HepG2 (cell line): ENCODE results near the gene NOP9. TPM values are rescaled to one million over a fixed set of nuclear protein-coding genes. Genes with fewer than 3 reads are reported as not detected.

Experiments
- CHD4 ChIP-seq: fragments of 200-600 bp; sonication (generic); IDR thresholded peaks from 2 replicates; pipeline ENCODE4 v1.7.0; 2017; ENCODE audit warnings: mild to moderate bottlenecking, low read length, borderline replicate concordance
- MAFF ChIP-seq: IDR thresholded peaks from 2 replicates; pipeline ENCODE4 v1.6.1; 2011; ENCODE audit warnings: low read depth, low read length, improper control_type of control experiment
- MXI1 ChIP-seq: IDR thresholded peaks from 3 replicates; pipeline ENCODE4 v1.6.1; 2012; ENCODE audit warnings: low read depth, low read length, inconsistent platforms, borderline replicate concordance
- MYC ChIP-seq: sonication (generic); formaldehyde crosslinking; IDR thresholded peaks from 2 replicates; pipeline ENCODE4 v1.9.0; 2021; ENCODE audit warnings: missing genetic modification reagents, borderline replicate concordance
- RNF219 ChIP-seq: sonication (generic); formaldehyde crosslinking; IDR thresholded peaks from 2 replicates; pipeline ENCODE4 v1.5.0; 2020; ENCODE audit warnings: mild to moderate bottlenecking, missing genetic modification reagents
- SP5 ChIP-seq: IDR thresholded peaks from 2 replicates; pipeline ENCODE4 v1.6.1; 2016; ENCODE audit warnings: low read depth, borderline replicate concordance
- SPEN ChIP-seq: sonication (generic); formaldehyde crosslinking; IDR thresholded peaks from 2 replicates; pipeline ENCODE4 v1.5.1; 2020; ENCODE audit warnings: low read depth, mild to moderate bottlenecking, missing genetic modification reagents
- THYN1 ChIP-seq: sonication (generic); formaldehyde crosslinking; IDR thresholded peaks from 2 replicates; pipeline ENCODE4 v1.8.1; 2023; ENCODE audit warnings: low read depth, mild to moderate bottlenecking, moderate library complexity, missing genetic modification reagents, borderline replicate concordance
- TSC22D2 ChIP-seq: sonication (generic); formaldehyde crosslinking; IDR thresholded peaks from 2 replicates; pipeline ENCODE4 v1.5.1; 2020; ENCODE audit warnings: missing genetic modification reagents, mild to moderate bottlenecking, borderline replicate concordance
- ZNF17 ChIP-seq: sonication (generic); formaldehyde crosslinking; IDR thresholded peaks from 2 replicates; pipeline ENCODE4 v1.5.0; 2020; ENCODE audit warnings: mild to moderate bottlenecking, missing genetic modification reagents
- ZNF205 ChIP-seq: IDR thresholded peaks from 2 replicates; pipeline ENCODE4 v1.6.1; 2018; ENCODE audit warnings: missing biosample characterization, missing genetic modification reagents
- ZNF234 ChIP-seq: sonication (generic); formaldehyde crosslinking; conservative IDR thresholded peaks from 2 replicates; pipeline ENCODE4 v1.5.1; 2020; ENCODE audit warnings: mild to moderate bottlenecking, missing genetic modification reagents
- ZNF510 ChIP-seq: sonication (generic); formaldehyde crosslinking; IDR thresholded peaks from 2 replicates; pipeline ENCODE4 v1.4.0; 2020; ENCODE audit warnings: low read depth, mild to moderate bottlenecking, missing genetic modification reagents
- ZNF672 ChIP-seq: sonication (generic); formaldehyde crosslinking; IDR thresholded peaks from 2 replicates; pipeline ENCODE4 v1.8.1; 2022; ENCODE audit warnings: missing genetic modification reagents
- ZNF816 ChIP-seq: sonication (generic); formaldehyde crosslinking; IDR thresholded peaks from 2 replicates; pipeline ENCODE4 v1.8.0; 2022; ENCODE audit warnings: missing genetic modification reagents, mild to moderate bottlenecking, borderline replicate concordance
- ZSCAN29 ChIP-seq: sonication (generic); formaldehyde crosslinking; conservative IDR thresholded peaks from 2 replicates; pipeline ENCODE4 v1.4.0; 2020; ENCODE audit warnings: mild to moderate bottlenecking, missing genetic modification reagents
- polyA plus RNA-seq, 8 experiments: library from polyadenylated mRNA; depleted of rRNA in 3 of 8; stranded (reverse) in 7 of 8; unstranded in 1 of 8; fragments of >200 nt; fragmentation: Illumina TruSeq in 4 of 8; extraction: Trizol in 4 of 8; gene quantifications; 2 replicates each; pipeline versions ENCODE4 v1.2.1 to v1.2.3, GENCODE V29; 2011 to 2016; ENCODE audit warnings: low read depth in 4 of 8, missing spikeins in 1 of 8, mixed read lengths in 1 of 8; ENCODE audit not compliant: insufficient read depth in 1 of 8
- total RNA-seq, 5 experiments: library from RNA; depleted of rRNA; stranded (reverse); fragments of >200 nt; fragmentation: Illumina TruSeq; extraction: Trizol; gene quantifications; 2 replicates each; pipeline ENCODE4 v1.2.3, GENCODE V29; 2016; ENCODE audit warnings: low read depth in 1 of 5
- TF ChIP-seq, protein P1 (sequence below): sonication (generic); formaldehyde crosslinking; conservative IDR thresholded peaks from 2 replicates; pipeline ENCODE4 v1.4.0; 2020; ENCODE audit warnings: missing genetic modification reagents
- TF ChIP-seq, protein P2 (sequence below): sonication (generic); formaldehyde crosslinking; IDR thresholded peaks from 2 replicates; pipeline ENCODE4 v1.4.0; 2020; ENCODE audit warnings: low read depth, mild to moderate bottlenecking, missing genetic modification reagents
- TF ChIP-seq, protein P3 (sequence below): sonication (generic); formaldehyde crosslinking; IDR thresholded peaks from 2 replicates; pipeline ENCODE4 v1.4.0; 2020; ENCODE audit warnings: mild to moderate bottlenecking, missing genetic modification reagents

NOP9 gene
- total and polyA plus RNA-seq, 2 of the 13 experiments (the other 11 are each of a cell fraction or from before 2014, with no cell fraction given) = 24.5 to 61.6 TPM

GRCh38 chr14:24271834-24272263 lies 27.8 kb upstream of the NOP9 start (continued):
- TF ChIP-seq, protein P1, sequence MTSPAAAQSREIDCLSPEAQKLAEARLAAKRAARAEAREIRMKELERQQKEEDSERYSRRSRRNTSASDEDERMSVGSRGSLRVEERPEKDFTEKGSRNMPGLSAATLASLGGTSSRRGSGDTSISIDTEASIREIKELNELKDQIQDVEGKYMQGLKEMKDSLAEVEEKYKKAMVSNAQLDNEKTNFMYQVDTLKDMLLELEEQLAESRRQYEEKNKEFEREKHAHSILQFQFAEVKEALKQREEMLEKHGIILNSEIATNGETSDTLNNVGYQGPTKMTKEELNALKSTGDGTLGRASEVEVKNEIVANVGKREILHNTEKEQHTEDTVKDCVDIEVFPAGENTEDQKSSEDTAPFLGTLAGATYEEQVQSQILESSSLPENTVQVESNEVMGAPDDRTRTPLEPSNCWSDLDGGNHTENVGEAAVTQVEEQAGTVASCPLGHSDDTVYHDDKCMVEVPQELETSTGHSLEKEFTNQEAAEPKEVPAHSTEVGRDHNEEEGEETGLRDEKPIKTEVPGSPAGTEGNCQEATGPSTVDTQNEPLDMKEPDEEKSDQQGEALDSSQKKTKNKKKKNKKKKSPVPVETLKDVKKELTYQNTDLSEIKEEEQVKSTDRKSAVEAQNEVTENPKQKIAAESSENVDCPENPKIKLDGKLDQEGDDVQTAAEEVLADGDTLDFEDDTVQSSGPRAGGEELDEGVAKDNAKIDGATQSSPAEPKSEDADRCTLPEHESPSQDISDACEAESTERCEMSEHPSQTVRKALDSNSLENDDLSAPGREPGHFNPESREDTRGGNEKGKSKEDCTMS = peak; percentile 80; the same call in 1 of the 2 replicates
- TF ChIP-seq ZNF17 (CRISPR knock-in tag) (peak; percentile 1; the same call in 1 of the 2 replicates), TSC22D2 (no peak), ZSCAN29 (CRISPR knock-in tag) (no peak), ZNF234 (no peak), ZNF672 (no peak), MXI1 (no peak), CHD4 (no peak), RNF219 (CRISPR knock-in tag) (0 out of 2 replicates have a peak, but pooled peaks have one; percentile 69), SP5 (CRISPR knock-in tag) (no peak), ZNF205 (CRISPR knock-in tag) (no peak), THYN1 (CRISPR knock-in tag) (peak; percentile 16; the same call in 1 of the 2 replicates), ZNF816 (CRISPR knock-in tag) (no peak), MYC (no peak), SPEN (no peak), ZNF510 (CRISPR knock-in tag) (no peak), MAFF (no peak)
- TF ChIP-seq, protein P2, sequence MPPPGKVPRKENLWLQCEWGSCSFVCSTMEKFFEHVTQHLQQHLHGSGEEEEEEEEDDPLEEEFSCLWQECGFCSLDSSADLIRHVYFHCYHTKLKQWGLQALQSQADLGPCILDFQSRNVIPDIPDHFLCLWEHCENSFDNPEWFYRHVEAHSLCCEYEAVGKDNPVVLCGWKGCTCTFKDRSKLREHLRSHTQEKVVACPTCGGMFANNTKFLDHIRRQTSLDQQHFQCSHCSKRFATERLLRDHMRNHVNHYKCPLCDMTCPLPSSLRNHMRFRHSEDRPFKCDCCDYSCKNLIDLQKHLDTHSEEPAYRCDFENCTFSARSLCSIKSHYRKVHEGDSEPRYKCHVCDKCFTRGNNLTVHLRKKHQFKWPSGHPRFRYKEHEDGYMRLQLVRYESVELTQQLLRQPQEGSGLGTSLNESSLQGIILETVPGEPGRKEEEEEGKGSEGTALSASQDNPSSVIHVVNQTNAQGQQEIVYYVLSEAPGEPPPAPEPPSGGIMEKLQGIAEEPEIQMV (CRISPR knock-in tag) = no peak
- TF ChIP-seq, protein P3, sequence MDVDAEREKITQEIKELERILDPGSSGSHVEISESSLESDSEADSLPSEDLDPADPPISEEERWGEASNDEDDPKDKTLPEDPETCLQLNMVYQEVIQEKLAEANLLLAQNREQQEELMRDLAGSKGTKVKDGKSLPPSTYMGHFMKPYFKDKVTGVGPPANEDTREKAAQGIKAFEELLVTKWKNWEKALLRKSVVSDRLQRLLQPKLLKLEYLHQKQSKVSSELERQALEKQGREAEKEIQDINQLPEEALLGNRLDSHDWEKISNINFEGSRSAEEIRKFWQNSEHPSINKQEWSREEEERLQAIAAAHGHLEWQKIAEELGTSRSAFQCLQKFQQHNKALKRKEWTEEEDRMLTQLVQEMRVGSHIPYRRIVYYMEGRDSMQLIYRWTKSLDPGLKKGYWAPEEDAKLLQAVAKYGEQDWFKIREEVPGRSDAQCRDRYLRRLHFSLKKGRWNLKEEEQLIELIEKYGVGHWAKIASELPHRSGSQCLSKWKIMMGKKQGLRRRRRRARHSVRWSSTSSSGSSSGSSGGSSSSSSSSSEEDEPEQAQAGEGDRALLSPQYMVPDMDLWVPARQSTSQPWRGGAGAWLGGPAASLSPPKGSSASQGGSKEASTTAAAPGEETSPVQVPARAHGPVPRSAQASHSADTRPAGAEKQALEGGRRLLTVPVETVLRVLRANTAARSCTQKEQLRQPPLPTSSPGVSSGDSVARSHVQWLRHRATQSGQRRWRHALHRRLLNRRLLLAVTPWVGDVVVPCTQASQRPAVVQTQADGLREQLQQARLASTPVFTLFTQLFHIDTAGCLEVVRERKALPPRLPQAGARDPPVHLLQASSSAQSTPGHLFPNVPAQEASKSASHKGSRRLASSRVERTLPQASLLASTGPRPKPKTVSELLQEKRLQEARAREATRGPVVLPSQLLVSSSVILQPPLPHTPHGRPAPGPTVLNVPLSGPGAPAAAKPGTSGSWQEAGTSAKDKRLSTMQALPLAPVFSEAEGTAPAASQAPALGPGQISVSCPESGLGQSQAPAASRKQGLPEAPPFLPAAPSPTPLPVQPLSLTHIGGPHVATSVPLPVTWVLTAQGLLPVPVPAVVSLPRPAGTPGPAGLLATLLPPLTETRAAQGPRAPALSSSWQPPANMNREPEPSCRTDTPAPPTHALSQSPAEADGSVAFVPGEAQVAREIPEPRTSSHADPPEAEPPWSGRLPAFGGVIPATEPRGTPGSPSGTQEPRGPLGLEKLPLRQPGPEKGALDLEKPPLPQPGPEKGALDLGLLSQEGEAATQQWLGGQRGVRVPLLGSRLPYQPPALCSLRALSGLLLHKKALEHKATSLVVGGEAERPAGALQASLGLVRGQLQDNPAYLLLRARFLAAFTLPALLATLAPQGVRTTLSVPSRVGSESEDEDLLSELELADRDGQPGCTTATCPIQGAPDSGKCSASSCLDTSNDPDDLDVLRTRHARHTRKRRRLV (CRISPR knock-in tag) = 0 out of 2 replicates have a peak, but pooled peaks have one; percentile 51
